Ishikawa (cell line): ENCODE measurements around the gene MTERF4.

Source experiments
- CEBPB ChIP-seq: IDR thresholded peaks from 2 replicates; pipeline ENCODE4 v1.6.1; 2012
- CREB1 ChIP-seq: IDR thresholded peaks from 2 replicates; pipeline ENCODE4 v1.6.1; 2012; ENCODE audit warnings: low read depth
- EGR1 ChIP-seq: IDR thresholded peaks from 2 replicates; pipeline ENCODE4 v1.6.1; 2012
- EP300 ChIP-seq: IDR thresholded peaks from 2 replicates; pipeline ENCODE4 v1.6.1; 2012; ENCODE audit warnings: borderline replicate concordance
- FOXM1 ChIP-seq: IDR thresholded peaks from 2 replicates; pipeline ENCODE4 v1.6.1; 2012; ENCODE audit warnings: low read depth, borderline replicate concordance
- NFIC ChIP-seq: IDR thresholded peaks from 2 replicates; pipeline ENCODE4 v1.6.1; 2012
- RAD21 ChIP-seq: IDR thresholded peaks from 2 replicates; pipeline ENCODE4 v1.6.1; 2012; ENCODE audit warnings: low read depth
- TAF1 ChIP-seq: IDR thresholded peaks from 2 replicates; pipeline ENCODE4 v1.6.1; 2012; ENCODE audit warnings: low read depth, mild to moderate bottlenecking
- TCF12 ChIP-seq: IDR thresholded peaks from 2 replicates; pipeline ENCODE4 v1.6.1; 2012; ENCODE audit warnings: low read depth
- TEAD4 ChIP-seq: IDR thresholded peaks from 2 replicates; pipeline ENCODE4 v1.6.1; 2012
- YY1 ChIP-seq: IDR thresholded peaks from 2 replicates; pipeline ENCODE4 v1.6.1; 2012; ENCODE audit warnings: low read depth
- ZBTB7A ChIP-seq: IDR thresholded peaks from 2 replicates; pipeline ENCODE4 v1.6.1; 2012; ENCODE audit warnings: low read depth
- TF ChIP-seq, protein P1 (sequence below): IDR thresholded peaks from 2 replicates; pipeline ENCODE4 v1.6.1; 2012; ENCODE audit warnings: low read depth, mild to moderate bottlenecking
- TF ChIP-seq, protein P2 (sequence below): IDR thresholded peaks from 2 replicates; pipeline ENCODE4 v1.6.1; 2012
- TF ChIP-seq, protein P3 (sequence below): IDR thresholded peaks from 2 replicates; pipeline ENCODE4 v1.6.1; 2012

Gene MTERF4

DNA sequence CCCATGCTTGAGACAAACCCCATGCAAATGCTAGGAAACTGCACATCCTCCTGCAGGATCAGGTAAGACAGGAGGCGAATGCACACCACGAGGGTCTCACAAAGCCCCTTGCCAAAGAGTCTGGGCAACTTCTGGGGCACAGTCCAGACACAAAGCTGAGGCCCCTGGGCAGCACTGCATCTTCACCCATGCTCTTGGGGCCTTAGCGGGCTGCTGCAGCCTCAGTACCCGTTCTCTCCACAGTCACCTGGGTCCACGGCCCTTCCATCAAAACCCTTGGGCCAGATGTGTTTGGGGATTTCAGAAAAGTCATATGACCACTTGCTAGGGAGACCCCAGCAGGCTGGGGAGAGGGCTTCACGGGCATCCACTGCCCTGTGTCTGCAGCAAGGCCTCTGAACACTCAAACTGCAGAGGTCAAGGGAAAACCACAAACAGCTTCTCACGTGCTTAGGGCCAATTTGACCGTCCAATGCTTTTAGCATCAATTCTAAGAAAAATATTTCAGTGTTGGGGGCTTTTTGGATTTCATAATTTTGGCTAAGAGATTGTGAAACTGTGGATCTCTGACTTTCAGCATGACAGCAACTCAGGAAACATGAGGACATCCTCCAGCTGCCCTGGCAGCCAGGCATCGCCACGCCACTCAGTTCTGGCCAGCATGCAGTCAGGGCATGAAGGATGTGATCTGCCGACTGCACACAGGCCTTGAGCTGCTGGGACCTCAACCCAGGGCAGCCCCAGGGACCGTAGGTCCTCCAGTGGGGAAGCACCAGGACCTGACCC lies 27.2 kb upstream of the MTERF4 start:
- no peak for TF ChIP-seq YY1
- TF ChIP-seq RAD21 = no peak
- no peak for TF ChIP-seq NFIC
- no peak for TF ChIP-seq CEBPB
- no peak for TF ChIP-seq TCF12
- TF ChIP-seq, protein P1, sequence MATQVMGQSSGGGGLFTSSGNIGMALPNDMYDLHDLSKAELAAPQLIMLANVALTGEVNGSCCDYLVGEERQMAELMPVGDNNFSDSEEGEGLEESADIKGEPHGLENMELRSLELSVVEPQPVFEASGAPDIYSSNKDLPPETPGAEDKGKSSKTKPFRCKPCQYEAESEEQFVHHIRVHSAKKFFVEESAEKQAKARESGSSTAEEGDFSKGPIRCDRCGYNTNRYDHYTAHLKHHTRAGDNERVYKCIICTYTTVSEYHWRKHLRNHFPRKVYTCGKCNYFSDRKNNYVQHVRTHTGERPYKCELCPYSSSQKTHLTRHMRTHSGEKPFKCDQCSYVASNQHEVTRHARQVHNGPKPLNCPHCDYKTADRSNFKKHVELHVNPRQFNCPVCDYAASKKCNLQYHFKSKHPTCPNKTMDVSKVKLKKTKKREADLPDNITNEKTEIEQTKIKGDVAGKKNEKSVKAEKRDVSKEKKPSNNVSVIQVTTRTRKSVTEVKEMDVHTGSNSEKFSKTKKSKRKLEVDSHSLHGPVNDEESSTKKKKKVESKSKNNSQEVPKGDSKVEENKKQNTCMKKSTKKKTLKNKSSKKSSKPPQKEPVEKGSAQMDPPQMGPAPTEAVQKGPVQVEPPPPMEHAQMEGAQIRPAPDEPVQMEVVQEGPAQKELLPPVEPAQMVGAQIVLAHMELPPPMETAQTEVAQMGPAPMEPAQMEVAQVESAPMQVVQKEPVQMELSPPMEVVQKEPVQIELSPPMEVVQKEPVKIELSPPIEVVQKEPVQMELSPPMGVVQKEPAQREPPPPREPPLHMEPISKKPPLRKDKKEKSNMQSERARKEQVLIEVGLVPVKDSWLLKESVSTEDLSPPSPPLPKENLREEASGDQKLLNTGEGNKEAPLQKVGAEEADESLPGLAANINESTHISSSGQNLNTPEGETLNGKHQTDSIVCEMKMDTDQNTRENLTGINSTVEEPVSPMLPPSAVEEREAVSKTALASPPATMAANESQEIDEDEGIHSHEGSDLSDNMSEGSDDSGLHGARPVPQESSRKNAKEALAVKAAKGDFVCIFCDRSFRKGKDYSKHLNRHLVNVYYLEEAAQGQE = no peak
- no peak for TF ChIP-seq TEAD4
- TF ChIP-seq EGR1 = no peak
- TF ChIP-seq ZBTB7A = no peak
- TF ChIP-seq CREB1 = no peak
- TF ChIP-seq, protein P2, sequence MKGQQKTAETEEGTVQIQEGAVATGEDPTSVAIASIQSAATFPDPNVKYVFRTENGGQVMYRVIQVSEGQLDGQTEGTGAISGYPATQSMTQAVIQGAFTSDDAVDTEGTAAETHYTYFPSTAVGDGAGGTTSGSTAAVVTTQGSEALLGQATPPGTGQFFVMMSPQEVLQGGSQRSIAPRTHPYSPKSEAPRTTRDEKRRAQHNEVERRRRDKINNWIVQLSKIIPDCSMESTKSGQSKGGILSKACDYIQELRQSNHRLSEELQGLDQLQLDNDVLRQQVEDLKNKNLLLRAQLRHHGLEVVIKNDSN = no peak
- TF ChIP-seq EP300 = no peak
- no peak for TF ChIP-seq TAF1

DNA sequence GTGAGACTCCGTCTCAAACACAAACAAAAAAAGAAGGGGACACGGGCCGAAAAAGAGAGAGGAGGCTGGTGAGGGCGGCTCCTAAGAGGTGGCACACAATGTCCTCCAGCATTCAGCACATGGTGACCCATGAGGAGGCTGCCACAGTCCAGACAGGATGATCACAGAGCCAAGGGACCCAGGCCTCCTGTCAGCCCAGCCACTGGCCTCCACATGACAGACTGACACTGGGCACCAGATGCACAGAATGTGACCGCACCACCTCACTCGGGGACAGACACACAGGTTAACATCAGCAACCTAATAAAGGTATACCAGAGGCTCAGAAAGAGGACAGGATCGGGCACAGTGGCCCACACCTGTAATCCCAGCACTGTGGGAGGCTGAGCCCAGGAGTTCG lies 26.2 kb upstream of the MTERF4 start:
- TF ChIP-seq, protein P2 = no peak
- no peak for TF ChIP-seq ZBTB7A
- no peak for TF ChIP-seq CREB1
- no peak for TF ChIP-seq NFIC
- TF ChIP-seq, protein P1 = no peak
- TF ChIP-seq TCF12 = no peak
- TF ChIP-seq, protein P3, sequence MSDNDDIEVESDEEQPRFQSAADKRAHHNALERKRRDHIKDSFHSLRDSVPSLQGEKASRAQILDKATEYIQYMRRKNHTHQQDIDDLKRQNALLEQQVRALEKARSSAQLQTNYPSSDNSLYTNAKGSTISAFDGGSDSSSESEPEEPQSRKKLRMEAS = no peak
- no peak for TF ChIP-seq TAF1
- no peak for TF ChIP-seq FOXM1
- no peak for TF ChIP-seq RAD21
- no peak for TF ChIP-seq EGR1
- TF ChIP-seq TEAD4 = no peak
- TF ChIP-seq EP300 = no peak
- no peak for TF ChIP-seq CEBPB
- TF ChIP-seq YY1 = no peak

DNA sequence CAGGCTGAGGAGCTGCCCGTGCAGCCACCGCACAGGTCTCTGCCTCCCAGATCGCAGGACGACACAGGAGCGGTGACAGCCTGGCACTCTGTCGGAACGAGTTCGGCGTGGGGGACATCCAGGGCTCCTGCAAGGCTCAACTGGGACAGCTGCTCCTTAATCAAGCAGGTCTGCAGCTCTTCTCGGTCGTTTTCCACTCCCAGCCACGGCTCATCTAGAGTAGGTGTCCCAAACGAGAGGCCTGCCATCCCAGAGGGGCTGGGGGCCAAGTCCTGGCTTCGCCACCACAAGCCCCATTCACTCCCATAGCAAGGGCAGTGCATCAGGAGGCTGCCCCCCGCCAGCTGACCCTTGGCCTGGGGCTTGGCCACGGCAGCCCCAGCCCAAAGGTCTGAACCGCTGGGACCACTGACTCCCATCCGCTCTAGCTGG lies 24.7 kb upstream of the MTERF4 start:
- no peak for TF ChIP-seq EGR1
- TF ChIP-seq, protein P2 = no peak

GRCh38 chr2:241126201-241126611 lies 24.1 kb upstream of the MTERF4 start:
- no peak for TF ChIP-seq EGR1

GRCh38 chr2:241125626-241126025 lies 23.5 kb upstream of the MTERF4 start:
- TF ChIP-seq, protein P1 = no peak
- TF ChIP-seq CEBPB = no peak
- TF ChIP-seq, protein P3 = no peak
- TF ChIP-seq NFIC = no peak
- TF ChIP-seq, protein P2 = no peak
- no peak for TF ChIP-seq CREB1
- TF ChIP-seq FOXM1 = no peak
- no peak for TF ChIP-seq EGR1
- TF ChIP-seq ZBTB7A = no peak
- TF ChIP-seq TEAD4 = no peak
- no peak for TF ChIP-seq EP300
- no peak for TF ChIP-seq TAF1
- TF ChIP-seq TCF12 = no peak
